ENCODE results near the gene STXBP5L. TPM values are rescaled to one million over a fixed set of nuclear protein-coding genes. Genes with fewer than 3 reads are reported as not detected.

STXBP5L gene
- total and polyA plus RNA-seq, 10 of the 15 experiments (the other 5 are each of a cell fraction or from before 2014, with no cell fraction given): under 0.01 to 0.08 (median 0.04) TPM; not detected in 6

DNA sequence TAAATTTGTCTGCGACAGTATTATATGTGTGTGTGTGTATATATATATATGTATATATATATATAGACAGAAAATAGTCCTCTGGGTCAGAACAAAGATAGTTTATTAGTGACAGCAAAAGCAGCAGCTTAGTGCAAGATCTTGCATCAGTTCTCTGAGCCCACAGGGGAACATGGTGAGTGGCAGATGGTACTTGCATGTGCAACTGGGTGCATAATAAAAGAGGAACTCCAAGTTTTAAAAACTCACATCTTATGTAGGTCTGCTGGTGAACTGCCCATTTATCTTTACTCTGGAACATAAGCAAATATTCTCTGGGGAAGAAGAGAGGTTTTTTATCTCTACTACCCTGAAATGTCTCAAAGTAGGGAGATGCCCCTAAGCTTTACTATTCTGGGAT is 361.4 kb downstream of the STXBP5L start (continued):
- TF ChIP-seq RCOR1 (conservative IDR thresholded peaks at IDR 0.05; ENCODE audit: low read depth, low read length) (no peak), MTA2 (IDR thresholded peaks at IDR 0.05; ENCODE audit: low read depth) (no peak), BRCA1 (IDR thresholded peaks at IDR 0.05; ENCODE audit: low read depth, low read length) (no peak)
- TF ChIP-seq, protein P1, sequence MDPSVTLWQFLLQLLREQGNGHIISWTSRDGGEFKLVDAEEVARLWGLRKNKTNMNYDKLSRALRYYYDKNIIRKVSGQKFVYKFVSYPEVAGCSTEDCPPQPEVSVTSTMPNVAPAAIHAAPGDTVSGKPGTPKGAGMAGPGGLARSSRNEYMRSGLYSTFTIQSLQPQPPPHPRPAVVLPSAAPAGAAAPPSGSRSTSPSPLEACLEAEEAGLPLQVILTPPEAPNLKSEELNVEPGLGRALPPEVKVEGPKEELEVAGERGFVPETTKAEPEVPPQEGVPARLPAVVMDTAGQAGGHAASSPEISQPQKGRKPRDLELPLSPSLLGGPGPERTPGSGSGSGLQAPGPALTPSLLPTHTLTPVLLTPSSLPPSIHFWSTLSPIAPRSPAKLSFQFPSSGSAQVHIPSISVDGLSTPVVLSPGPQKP (IDR thresholded peaks at IDR 0.05; ENCODE audit: low read depth, low read length): no peak

GRCh38 chr3:121274411-121274810 is 366.4 kb downstream of the STXBP5L start:
- Histone ChIP-seq H3K9ac (ENCODE audit: control insufficient read depth, insufficient read depth, low read length) (no peak overlapping the region), H3K4me1 (ENCODE audit: control insufficient read depth, insufficient read depth, low read length) (no peaks in the 10 kb centered on the region), H3K79me2 (ENCODE audit: control insufficient read depth, insufficient read depth, low read length) (no peaks in the 10 kb centered on the region), H2AFZ (ENCODE audit: control insufficient read depth, low read depth, low read length) (no peak overlapping the region), H3K4me2 (ENCODE audit: control insufficient read depth, insufficient read depth) (no peak overlapping the region), H3K27ac (ENCODE audit: control insufficient read depth, insufficient read depth) (no peak overlapping the region), H3K36me3 (ENCODE audit: control insufficient read depth in 2 of 2, insufficient read depth in 2 of 2, low read length in 1 of 2) (no peaks in the 10 kb centered on the region), H3K4me3 (no peak overlapping the region), H4K20me1 (ENCODE audit: control insufficient read depth, insufficient read depth) (no peaks in the 10 kb centered on the region), H3K9me3 (replicated peaks; ENCODE audit: control insufficient read depth, insufficient read depth, low read length) (no peaks in the 10 kb centered on the region), H3K27me3 (replicated peaks in 1 of 2; ENCODE audit: control insufficient read depth in 2 of 2, insufficient read depth in 2 of 2, low read length in 1 of 2) (no peaks in the 10 kb centered on the region)
- ATAC-seq (no peak), FAIRE-seq (no peak), DNase-seq (ENCODE audit: low read depth, low spot score) (no peak)
- BruUV-seq (replicated peaks): no TSS peak
- SMC1A ChIA-PET (ENCODE audit: uncharacterized antibody, unreplicated experiment): no interaction called here
- POLR2A ChIA-PET: no interaction called here
- intact Hi-C loops (cut with micrococcal nuclease; ENCODE audit: unreplicated experiment) (no loop called here), in situ Hi-C loops (cut with MboI) (no loop called here)
- TF ChIP-seq, protein P2, sequence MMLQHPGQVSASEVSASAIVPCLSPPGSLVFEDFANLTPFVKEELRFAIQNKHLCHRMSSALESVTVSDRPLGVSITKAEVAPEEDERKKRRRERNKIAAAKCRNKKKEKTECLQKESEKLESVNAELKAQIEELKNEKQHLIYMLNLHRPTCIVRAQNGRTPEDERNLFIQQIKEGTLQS (IDR thresholded peaks at IDR 0.05; ENCODE audit: borderline replicate concordance, extremely low read depth, low read depth, low read length): no peak
- no peak for TF ChIP-seq NR2F1 (conservative IDR thresholded peaks at IDR 0.05)
- CTCF ChIA-PET: no interaction called here
- RAD21 ChIA-PET (ENCODE audit: unreplicated experiment): no interaction called here
